ENCODE measurements around the gene BTN3A1. TPM values are rescaled to one million over a fixed set of nuclear protein-coding genes. Genes with fewer than 3 reads are reported as not detected.

The BTN3A1 gene
- total and polyA plus RNA-seq, 2 of the 8 experiments (the other 6 are each of a cell fraction or from before 2014, with no cell fraction given), result 4.7 to 5.6 TPM

DNA sequence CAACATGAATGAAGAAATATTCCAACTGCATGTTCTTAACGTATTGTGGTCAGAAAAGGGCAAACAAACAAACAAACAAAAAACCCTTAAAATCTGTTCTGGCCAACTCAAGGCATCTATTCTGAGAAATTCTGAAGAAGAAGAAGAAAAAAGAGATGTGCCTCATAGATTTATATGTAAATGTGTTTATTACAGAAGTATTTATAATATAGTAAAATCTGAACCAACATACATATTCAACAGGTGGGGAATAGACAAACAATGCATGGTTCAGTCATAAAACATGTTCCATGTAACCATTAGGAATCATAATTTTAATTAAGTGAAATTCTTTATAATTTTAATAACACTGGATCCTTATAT is 36.5 kb upstream of the BTN3A1 start (continued):
- TF ChIP-seq, protein P1, sequence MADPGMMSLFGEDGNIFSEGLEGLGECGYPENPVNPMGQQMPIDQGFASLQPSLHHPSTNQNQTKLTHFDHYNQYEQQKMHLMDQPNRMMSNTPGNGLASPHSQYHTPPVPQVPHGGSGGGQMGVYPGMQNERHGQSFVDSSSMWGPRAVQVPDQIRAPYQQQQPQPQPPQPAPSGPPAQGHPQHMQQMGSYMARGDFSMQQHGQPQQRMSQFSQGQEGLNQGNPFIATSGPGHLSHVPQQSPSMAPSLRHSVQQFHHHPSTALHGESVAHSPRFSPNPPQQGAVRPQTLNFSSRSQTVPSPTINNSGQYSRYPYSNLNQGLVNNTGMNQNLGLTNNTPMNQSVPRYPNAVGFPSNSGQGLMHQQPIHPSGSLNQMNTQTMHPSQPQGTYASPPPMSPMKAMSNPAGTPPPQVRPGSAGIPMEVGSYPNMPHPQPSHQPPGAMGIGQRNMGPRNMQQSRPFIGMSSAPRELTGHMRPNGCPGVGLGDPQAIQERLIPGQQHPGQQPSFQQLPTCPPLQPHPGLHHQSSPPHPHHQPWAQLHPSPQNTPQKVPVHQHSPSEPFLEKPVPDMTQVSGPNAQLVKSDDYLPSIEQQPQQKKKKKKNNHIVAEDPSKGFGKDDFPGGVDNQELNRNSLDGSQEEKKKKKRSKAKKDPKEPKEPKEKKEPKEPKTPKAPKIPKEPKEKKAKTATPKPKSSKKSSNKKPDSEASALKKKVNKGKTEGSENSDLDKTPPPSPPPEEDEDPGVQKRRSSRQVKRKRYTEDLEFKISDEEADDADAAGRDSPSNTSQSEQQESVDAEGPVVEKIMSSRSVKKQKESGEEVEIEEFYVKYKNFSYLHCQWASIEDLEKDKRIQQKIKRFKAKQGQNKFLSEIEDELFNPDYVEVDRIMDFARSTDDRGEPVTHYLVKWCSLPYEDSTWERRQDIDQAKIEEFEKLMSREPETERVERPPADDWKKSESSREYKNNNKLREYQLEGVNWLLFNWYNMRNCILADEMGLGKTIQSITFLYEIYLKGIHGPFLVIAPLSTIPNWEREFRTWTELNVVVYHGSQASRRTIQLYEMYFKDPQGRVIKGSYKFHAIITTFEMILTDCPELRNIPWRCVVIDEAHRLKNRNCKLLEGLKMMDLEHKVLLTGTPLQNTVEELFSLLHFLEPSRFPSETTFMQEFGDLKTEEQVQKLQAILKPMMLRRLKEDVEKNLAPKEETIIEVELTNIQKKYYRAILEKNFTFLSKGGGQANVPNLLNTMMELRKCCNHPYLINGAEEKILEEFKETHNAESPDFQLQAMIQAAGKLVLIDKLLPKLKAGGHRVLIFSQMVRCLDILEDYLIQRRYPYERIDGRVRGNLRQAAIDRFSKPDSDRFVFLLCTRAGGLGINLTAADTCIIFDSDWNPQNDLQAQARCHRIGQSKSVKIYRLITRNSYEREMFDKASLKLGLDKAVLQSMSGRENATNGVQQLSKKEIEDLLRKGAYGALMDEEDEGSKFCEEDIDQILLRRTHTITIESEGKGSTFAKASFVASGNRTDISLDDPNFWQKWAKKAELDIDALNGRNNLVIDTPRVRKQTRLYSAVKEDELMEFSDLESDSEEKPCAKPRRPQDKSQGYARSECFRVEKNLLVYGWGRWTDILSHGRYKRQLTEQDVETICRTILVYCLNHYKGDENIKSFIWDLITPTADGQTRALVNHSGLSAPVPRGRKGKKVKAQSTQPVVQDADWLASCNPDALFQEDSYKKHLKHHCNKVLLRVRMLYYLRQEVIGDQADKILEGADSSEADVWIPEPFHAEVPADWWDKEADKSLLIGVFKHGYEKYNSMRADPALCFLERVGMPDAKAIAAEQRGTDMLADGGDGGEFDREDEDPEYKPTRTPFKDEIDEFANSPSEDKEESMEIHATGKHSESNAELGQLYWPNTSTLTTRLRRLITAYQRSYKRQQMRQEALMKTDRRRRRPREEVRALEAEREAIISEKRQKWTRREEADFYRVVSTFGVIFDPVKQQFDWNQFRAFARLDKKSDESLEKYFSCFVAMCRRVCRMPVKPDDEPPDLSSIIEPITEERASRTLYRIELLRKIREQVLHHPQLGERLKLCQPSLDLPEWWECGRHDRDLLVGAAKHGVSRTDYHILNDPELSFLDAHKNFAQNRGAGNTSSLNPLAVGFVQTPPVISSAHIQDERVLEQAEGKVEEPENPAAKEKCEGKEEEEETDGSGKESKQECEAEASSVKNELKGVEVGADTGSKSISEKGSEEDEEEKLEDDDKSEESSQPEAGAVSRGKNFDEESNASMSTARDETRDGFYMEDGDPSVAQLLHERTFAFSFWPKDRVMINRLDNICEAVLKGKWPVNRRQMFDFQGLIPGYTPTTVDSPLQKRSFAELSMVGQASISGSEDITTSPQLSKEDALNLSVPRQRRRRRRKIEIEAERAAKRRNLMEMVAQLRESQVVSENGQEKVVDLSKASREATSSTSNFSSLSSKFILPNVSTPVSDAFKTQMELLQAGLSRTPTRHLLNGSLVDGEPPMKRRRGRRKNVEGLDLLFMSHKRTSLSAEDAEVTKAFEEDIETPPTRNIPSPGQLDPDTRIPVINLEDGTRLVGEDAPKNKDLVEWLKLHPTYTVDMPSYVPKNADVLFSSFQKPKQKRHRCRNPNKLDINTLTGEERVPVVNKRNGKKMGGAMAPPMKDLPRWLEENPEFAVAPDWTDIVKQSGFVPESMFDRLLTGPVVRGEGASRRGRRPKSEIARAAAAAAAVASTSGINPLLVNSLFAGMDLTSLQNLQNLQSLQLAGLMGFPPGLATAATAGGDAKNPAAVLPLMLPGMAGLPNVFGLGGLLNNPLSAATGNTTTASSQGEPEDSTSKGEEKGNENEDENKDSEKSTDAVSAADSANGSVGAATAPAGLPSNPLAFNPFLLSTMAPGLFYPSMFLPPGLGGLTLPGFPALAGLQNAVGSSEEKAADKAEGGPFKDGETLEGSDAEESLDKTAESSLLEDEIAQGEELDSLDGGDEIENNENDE (IDR thresholded peaks at IDR 0.05; ENCODE audit: insufficient replicate concordance, low read length), result no peak
- TF ChIP-seq SIN3A (conservative IDR thresholded peaks at IDR 0.05 in 1 of 2, IDR thresholded peaks at IDR 0.05 in 1 of 2; ENCODE audit: low read depth in 1 of 2, low read length in 2 of 2), result no peak
- no peak for TF ChIP-seq RFX5 (IDR thresholded peaks at IDR 0.05; ENCODE audit: borderline replicate concordance, low read depth, low read length)
- no peak for TF ChIP-seq TAF7 (optimal IDR thresholded peaks at IDR 0.05; ENCODE audit: borderline replicate concordance, low read depth, low read length)
- no peak for TF ChIP-seq KDM5A (IDR thresholded peaks at IDR 0.05; ENCODE audit: low read length)
- no peak for TF ChIP-seq ZNF274 (IDR thresholded peaks at IDR 0.05; ENCODE audit: borderline replicate concordance, extremely low read depth, low read length)
- TF ChIP-seq, protein P2, sequence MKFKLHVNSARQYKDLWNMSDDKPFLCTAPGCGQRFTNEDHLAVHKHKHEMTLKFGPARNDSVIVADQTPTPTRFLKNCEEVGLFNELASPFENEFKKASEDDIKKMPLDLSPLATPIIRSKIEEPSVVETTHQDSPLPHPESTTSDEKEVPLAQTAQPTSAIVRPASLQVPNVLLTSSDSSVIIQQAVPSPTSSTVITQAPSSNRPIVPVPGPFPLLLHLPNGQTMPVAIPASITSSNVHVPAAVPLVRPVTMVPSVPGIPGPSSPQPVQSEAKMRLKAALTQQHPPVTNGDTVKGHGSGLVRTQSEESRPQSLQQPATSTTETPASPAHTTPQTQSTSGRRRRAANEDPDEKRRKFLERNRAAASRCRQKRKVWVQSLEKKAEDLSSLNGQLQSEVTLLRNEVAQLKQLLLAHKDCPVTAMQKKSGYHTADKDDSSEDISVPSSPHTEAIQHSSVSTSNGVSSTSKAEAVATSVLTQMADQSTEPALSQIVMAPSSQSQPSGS (IDR thresholded peaks at IDR 0.05; ENCODE audit: low read length), result no peak
- TF ChIP-seq NANOG (IDR thresholded peaks at IDR 0.05; ENCODE audit: insufficient read depth, low read depth, low read length, poor library complexity, severe bottlenecking), result no peak
- TF ChIP-seq CBX5 (IDR thresholded peaks at IDR 0.05; ENCODE audit: low read depth, low read length), result no peak
- no peak for TF ChIP-seq CEBPB (IDR thresholded peaks at IDR 0.05; ENCODE audit: low read depth, low read length)

Data from H1 (cell line).